DMS 273 (cell line): ENCODE data around the gene PRKAG3.
A peak's percentile ranks its signal among the peaks of the same experiment; 100 is the strongest.

ENCODE experiments used
- DNase-seq: peaks from one replicate; lab custom pipeline; 2025; ENCODE audit not compliant: unreplicated experiment; lab: John Stamatoyannopoulos, UW

The PRKAG3 gene

DNA sequence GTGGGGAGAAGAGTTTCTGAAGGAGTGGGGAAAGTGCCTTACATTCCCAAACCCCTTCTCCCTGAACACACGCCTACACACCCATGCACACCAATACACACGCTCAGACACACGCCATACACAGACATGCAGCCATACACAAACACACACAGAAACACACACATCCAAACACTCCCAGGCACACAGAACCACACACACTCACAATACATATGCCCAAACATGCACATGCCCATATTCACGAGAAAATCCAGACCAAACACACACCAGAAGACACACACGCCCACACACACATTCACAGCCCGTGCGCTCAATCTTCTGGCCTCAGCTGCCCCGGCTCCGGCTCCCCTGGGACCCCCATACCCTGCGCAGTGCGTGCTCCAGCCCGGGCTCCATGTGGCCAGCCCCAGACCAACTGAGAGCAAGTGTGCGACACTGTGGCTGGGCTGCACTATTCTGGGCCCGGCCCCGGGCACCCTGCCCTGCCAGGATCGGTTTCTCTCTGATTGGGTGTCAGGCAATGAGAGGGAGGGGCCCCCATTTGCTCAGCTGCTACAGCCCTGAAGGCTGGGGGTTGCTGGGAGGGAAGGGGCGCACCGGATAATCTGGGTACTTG, at the start of gene PRKAG3:
TSS of gene PRKAG3 (minus strand) at position 426 of the 613 bp plus-strand sequence.
- peak; percentile 36 for DNase-seq

DNA sequence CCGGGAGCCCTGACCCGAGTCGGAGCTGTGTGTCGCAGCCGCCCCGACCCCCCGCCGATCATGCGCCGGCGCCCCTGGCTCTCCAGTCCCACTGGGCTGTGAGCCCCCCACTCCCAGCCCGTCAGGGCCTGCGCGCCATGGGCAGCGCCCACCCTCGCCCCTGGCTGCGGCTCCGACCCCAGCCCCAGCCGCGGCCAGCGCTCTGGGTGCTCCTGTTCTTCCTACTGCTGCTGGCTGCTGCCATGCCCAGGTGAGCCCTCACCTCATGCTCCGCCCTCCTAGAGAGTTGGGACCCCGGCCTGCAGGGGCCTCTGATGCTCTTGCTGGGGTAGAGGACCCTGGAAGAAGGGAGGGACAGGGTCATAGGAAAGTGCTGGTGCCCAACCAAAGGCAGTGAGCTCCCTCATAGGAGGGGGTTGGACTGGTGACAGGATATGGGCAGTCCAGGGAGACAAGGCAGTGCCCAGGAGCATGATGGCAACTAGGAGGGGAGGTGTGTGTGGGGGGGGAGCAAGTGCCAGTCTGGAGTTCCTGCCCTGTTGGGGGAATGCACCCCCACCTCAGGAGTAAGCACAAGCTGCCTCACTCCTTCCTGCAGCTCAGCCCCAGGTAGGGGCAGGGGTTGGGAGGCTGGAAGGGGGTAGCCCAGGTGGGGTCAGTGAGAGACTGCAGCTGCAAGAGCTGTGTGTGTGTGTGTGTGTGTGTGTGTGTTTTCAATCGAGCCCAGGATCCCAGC, 49.4 kb upstream of the PRKAG3 start:
- DNase-seq, result no peak

DNA sequence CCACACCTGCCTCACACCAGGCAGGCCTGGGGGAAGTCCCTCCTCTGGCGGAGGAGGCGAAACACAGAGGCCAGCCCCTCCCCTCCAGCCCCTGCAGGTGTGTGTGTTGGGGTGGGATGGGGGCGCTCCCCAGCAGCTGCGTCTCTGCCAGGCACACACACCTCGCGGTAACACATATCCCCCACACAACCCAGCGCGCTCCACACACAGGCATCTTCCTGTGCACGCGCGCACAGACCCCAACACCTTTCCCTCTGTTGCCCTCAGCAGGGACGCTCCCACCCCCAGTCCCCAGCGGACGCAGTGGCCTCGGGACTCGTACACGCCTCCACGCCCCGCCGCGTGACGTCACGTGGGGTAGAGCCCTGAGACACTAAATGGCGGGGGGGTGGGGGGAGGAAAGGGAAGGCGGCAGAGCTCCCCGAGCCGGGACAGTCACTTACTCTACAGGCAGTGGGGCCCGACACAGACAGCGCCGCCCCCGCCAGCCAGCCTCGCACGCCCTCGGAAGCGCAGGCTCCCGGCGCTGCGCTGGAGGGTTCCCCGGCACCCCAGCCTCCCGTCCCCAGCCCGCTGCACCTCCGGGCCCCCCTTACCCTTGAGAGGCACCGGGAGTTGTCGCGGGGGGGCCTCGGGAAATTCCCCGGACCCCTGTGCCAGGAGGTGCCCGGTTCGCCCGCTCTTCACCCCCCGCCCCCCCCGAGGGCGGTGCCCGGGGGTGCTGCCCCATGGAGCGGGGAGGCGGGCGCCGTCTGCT, 48.7 kb upstream of the PRKAG3 start, which contains the start of gene WNT10A:
TSS of gene WNT10A (plus strand) at position 751 of the 757 bp plus-strand sequence. CDS start 144 bp downstream, outside the sequence.
- DNase-seq, result peak; percentile 50

DNA sequence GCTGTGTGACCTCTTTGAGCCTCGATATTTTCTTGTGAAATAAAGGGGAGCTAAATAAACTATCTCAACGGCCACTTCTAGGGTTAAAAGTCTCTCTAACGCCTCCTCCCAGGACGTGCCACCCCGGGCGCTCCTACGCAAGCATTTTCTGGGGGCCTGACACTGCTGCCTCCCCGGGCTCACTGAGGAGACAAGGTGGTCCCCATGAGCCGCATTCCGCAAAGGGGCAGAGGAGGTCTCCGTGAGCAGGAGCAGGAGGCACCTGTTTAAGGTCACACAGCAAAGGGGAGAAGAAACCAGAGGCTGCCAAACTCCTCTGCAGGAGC, 48.1 kb upstream of the PRKAG3 start:
- DNase-seq, result no peak

DNA sequence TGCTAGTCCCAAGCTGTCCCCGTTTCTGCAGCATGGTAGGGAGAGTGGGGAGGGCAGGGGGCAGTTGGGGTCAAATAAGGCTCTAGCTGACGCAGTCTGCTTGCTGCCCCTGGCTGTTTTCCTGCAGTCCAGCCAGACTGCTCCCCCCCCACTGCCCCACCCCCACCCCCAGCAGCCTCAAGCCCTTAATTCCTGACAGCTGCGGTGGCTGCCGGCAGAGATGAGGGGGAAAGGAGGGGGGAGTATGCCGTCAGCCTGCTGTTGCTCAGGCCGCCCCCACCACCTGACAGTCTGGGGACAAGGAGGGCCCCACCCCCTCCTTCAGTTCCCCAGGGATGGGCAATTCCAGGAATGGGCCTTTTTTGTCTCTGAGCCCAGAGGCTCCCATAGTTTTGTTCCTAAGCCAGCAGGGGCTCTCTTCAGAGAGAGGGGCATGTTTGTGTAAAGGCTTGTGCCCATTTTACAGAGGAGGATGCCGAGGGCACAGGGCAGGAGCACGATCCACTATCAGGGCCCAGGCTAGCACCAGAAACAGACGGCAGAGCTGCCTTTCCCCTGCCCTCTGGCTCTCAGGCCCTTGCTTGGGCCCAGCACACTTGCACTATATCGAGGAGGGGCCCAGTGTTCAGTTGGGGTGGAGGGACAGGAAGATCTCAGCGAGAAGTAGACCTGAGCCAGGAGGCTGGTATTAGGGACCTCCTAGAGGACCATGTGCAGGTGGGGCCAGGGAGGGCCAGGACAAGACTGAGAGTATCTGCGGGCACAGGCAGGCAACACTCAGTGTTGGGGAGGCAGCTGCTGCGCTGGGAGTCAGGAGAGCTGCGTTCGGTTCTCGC, 47.5 kb upstream of the PRKAG3 start:
- DNase-seq, result peak; percentile 75

DNA sequence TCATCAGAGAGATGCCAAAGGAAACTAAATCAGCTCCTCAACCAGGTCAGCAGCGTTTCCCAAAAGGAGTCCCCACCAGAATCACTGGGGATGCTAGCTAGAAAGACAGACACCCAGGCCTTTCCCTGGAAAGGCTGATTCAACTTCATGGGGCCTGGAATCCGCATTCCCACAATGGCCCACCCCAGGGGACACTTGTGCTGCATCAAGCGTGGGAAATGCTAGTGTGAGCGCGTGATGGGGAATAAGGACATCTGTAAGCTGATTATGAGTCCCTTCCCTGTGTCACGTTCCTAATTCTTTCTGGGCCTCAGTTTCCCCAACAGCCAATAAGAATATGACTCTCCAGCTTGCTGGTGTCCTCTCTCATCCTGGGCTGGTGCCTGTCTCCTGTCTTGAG, 46.9 kb upstream of the PRKAG3 start:
- peak; percentile 58 for DNase-seq

DNA sequence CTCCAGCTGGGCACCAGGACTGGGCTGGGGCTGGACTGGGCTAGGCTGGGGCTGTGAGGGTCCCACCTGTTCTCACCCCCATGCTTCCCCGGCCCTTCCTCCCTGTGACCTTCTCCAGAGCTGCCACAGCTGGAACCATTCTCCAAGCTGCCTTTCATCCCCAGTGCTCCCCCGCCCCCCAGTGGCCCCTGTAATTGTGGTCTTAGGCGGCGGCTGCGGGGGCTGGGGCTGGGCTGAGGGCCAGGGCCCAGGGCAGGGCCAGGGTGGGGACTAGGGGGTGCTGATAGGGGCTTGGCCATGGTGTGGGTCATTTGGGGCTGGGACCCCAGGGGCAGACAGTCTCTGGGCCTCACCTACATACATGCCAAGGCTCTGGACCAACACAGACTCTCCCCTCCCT, 46.3 kb upstream of the PRKAG3 start:
- DNase-seq, result no peak

DNA sequence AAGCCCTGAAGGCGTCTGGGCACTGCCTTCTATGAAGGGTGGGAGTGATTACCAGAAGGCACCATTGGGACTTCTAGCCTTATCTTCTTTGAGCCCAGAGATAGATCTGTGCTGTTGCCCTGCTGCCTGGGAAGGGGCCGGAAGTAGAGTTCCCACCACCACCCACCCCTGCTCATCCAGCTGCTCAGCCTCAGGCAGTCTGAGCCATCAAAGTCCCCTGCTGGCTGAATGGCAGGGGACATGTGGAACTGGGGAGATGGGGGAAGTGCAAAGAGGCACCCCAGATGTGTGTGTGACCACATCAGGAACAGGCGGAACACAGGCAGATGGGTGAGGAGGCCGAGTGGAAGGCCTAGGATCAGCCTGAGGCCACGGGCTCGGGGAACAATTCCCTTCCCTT, 45.7 kb upstream of the PRKAG3 start:
- no peak for DNase-seq

DNA sequence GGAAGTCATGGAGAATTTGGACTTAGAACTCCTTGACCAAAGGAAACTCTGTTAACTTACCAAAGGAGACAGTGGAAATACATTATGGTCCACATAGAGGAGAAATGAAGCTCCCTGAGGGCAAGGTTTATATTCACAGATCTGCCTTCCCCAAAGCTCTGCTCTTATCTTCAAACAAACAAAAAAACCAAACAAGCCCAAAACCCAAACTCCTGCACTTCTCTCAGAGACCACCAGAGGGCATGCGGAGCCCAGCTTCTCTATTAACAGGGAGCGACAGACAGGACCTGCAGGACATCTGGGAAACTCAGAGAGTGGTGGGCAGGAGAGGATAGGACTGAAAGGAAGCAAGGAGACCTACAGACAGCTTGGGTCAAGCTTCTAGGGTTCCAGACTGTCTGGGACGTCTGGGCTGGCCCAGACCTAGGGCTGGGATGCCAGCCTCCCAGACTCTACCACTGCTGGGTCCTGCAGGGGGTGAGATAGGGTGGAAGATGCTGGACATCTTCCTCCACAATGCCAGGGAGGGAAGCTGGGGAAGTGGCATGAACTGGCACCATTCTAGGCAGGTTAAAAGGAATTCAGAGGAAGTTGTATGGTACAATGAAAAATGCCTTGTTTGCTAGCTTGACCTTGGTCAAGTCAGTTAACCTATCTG, 45.1 kb upstream of the PRKAG3 start:
- peak; percentile 90 for DNase-seq

DNA sequence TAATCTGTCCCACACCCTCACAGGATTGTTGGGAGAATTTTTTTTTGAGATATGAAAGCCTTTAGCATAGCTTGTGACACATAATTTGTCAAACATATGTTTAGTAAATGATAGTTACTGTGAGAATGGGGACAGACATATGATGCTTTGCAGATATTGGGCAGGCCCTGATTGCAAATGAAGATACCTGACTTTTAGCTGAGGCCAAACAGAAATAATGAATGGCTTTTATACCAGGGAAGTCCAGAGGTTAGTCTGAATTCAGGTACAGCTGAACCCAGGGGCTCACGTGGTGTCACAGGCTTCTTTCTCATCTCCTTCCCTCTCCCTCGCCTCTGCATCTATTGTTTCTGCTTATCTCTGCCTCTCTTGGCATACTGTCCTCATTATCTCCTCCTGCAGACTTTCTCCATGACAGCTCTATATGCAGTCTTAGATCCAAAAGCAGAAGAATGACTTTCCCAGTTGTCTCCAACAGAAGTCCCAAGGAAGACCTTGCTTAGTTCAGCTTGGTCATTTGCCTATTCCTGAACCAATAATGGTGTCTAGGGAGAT, 44.2 kb upstream of the PRKAG3 start:
- DNase-seq, result no peak

DNA sequence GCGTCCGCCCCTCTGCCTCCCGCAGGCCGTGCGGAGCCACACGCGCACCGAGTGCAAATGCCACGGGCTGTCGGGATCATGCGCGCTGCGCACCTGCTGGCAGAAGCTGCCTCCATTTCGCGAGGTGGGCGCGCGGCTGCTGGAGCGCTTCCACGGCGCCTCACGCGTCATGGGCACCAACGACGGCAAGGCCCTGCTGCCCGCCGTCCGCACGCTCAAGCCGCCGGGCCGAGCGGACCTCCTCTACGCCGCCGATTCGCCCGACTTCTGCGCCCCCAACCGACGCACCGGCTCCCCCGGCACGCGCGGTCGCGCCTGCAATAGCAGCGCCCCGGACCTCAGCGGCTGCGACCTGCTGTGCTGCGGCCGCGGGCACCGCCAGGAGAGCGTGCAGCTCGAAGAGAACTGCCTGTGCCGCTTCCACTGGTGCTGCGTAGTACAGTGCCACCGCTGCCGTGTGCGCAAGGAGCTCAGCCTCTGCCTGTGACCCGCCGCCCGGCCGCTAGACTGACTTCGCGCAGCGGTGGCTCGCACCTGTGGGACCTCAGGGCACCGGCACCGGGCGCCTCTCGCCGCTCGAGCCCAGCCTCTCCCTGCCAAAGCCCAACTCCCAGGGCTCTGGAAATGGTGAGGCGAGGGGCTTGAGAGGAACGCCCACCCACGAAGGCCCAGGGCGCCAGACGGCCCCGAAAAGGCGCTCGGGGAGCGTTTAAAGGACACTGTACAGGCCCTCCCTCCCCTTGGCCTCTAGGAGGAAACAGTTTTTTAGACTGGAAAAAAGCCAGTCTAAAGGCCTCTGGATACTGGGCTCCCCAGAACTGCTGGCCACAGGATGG, 42.0 kb upstream of the PRKAG3 start:
- DNase-seq, result peak; percentile 30

DNA sequence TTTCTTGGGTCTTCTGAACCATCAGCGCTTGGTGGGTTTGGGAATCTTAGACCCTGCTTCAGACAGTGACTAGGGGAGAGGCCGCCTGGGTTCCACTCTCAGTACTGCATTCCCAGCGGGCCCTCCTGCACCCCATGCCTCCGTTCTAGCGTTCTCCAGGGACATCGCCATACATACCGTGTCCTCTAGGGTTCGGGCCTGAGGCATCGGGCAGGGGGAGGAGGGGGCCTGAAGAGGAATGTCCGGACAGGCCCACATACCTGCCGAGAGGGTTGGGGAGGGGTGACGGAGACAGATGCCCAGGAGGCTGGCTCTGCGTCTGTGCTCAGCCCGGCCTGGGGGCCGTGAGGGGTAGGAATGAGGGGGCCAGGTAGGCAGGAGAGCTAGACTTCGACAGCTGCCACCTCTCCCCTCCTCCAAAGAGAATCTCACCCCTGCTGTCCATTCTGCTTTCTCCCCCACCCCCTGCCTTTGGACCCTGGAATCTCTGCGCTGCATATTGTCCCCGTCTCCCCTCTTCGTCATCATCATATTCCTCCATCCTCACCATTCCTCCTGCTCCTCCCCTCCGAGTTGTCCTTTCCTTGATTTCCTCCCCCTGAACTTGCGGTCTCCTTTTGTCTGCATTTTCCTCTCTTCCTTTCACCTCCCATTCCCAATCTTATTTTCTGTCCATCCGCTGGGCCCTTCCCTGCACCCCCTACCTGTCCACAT, 41.2 kb upstream of the PRKAG3 start:
- DNase-seq, result no peak

DNA sequence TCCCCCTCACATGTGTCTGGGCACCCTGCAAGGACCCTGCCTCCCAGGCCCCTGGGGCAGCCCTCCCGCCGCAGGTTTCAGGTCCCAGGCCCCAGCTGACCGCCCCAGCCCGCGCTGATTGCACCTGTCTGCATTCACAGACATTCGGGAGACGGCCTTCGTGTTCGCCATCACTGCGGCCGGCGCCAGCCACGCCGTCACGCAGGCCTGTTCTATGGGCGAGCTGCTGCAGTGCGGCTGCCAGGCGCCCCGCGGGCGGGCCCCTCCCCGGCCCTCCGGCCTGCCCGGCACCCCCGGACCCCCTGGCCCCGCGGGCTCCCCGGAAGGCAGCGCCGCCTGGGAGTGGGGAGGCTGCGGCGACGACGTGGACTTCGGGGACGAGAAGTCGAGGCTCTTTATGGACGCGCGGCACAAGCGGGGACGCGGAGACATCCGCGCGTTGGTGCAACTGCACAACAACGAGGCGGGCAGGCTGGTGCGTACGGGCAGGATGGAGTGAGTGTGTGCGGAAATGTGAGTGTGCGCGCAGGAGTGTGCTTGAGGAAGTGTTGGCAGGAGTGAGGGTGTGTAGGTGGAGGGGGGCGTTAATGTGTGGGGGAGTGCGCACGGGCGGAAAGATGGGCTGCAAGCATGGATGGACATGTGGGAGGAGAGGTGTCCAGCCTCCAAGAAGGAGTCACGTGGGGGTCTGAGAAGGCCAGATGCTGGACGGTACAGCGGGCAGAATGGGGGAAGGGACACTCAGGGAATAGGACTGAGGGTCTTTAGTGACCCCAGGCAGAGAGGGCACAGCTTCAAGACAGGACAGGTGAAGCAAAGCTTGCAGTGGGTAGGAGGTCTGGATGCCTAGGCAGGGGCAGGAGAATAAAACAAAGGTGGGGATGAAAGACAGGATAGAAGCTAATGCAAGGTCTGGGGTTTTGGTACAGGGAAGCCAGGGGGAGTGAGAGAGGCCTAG, 40.0 kb upstream of the PRKAG3 start:
- DNase-seq, result no peak

DNA sequence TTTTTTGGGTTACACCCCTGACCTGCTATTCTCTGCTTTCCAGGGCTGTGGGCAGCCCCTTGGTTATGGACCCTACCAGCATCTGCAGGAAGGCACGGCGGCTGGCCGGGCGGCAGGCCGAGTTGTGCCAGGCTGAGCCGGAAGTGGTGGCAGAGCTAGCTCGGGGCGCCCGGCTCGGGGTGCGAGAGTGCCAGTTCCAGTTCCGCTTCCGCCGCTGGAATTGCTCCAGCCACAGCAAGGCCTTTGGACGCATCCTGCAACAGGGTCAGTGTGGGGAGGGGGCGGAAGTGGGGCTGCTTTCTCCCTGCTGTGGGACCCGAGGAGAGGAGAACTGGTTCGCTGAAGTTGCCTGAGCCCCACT, 39.4 kb upstream of the PRKAG3 start:
- DNase-seq, result no peak

DNA sequence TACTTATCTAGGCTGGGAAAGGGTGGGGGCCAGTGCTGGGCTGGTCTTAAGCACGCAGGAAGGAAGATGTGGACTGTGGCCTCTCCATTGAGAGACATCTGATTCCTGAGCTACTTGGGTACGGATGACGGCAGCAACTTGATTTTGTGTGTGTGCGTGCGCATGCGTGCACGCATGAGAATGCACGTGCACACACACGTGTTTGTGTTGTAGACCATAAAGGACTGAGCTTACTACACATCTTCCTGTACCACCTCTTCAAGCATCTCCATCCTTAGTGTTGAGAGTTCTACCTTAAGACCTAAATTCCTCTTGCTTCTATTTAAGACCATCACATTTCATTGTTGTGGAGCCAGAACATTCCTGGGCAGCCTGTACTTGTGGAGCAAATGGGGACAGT, 37.5 kb upstream of the PRKAG3 start:
- no peak for DNase-seq

DNA sequence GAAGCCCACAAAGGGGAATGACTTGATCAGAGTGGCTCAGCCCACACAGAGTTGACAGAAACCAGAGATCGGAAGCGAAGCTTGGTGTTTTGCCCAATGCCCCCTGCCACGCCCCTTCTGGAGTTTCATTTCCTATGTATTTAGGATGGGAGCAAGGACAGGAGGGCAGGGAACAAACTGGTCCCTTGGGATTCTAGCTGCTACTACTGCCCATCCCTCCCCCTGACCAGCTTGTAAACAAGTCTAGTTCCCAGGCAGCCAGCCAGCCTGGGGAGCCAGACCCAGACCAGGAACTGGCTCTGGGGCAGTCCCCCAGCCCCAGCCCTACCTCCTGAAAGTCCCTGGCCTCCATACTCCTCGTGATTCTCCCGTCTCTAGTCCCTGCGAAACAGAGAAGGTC, 36.3 kb upstream of the PRKAG3 start:
- DNase-seq, result no peak

DNA sequence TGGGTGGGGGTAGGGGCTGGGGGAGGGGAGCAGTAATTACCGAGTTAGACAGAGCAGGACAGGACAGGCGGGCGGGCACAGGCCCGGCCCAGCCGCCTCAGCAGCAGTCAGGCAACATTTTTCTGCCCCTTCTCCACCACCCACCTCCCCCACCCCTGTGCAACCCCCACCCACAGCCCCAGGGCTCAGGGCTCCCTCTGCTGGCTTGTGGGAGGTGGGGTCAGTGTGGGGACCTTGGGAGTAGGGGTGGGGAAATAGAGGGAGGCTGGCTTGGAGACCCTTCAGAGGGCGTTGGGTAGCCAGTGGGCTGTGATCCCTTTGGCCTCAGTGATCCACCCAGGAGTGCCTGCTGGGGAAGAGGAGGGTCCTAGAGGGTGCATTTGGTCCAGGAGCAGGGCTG, 34.4 kb upstream of the PRKAG3 start:
- DNase-seq, result no peak

DNA sequence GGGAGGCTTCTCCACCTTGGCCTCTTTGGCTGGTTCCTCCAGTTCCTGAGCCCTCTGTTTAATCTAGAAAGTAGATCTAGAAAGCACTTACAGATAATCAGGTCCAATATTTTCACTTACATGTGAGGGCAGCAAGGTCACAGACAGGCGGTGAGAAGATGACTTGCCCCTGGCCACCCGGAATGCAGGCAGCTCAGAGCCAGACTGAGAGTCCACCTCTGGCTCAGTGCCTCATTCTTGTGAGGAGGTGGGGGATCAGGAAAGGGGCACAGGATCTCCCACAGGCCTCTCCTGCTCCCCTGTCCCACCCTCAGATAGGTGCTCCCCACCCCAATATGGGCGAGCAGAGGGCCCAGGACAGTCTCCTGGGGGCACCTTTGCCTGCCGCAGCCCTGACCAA, 33.8 kb upstream of the PRKAG3 start:
- DNase-seq, result no peak
